Measurements from ENCODE around the gene ADGB. TPM values are rescaled to one million over a fixed set of nuclear protein-coding genes. Genes with fewer than 3 reads are reported as not detected.

The ADGB gene
- total RNA-seq, 1 donor from 2014 or later: 0.10 TPM

DNA sequence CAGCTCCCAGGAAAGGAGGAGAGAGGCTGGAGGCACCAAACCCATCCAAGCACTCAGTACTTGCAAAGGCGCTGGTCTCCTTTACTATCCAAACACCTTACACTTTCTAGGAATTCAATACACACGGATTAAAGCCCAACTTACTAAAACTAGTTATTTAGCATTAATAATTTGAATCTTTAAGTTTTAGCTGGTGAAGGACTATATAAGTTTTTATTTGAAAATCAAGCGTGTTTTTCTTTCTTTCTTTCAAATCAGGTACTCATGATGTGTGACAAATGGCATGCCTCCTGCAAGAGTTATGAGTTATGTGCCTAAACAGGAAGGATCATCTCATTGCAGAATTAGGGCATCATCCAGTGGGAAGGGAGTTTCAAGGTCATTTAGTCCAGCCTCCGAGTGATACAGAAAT lies 263.7 kb downstream of the ADGB start:
- no peak for DNase-seq

DNA sequence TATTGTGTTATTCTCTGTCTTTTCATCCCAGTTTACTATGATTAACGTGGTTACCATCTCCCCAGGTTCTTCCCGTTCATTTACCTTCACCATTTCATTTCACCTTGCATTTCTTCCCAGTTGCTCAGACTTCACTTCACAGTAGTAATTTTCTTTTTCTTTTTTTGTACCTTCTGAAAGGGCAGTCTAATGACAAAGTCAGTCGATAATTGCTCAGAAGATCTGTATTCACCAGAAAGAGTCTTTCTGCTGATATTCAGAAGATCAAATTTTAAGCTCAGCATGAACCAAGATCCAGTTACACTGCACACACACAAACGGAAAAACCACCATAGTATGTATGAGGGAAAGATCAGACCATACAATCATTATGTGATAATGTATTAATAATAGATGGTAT lies 265.5 kb downstream of the ADGB start:
- no peak for DNase-seq

DNA sequence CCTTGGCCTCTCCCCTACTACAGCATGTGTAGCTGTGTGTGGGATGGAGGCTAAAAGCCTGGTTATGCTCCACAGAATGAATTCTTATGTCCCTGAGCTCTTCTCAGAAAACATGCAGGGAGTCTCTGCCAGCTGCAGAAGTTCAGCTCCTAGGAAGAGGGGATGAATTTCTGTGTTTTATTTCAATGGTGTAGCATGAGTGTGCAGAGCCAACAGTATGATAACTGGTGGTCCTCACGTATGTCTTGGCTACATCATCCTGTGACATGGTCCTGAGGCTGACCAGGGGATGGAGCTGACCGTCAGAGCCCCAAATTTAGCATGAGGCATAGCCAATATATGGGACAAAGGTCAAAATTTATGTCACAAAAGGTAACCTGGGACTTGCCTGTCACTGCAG lies 266.1 kb downstream of the ADGB start:
- no peak for DNase-seq

Small RNAs within 50 kb of the gene (small RNA-seq; reads per million reads assigned to genes)
- not detected for gene RNU6-906P (ENCODE audit: low replicate concordance)

Other genes with a start within 250 kb of the ADGB start
- gene RAB32, start 55.1 kb upstream of the ADGB start, total RNA-seq: 19.8 TPM